NB4 (cell line): ENCODE results near the gene MANSC4.
A peak's percentile ranks its signal among the peaks of the same experiment; 100 is the strongest.
"Not testable (repeated sequence)": the region's sequence is repeated elsewhere in the genome, so short reads cannot be mapped to it uniquely, and the experiment has no call there.

ENCODE experiments used
- DNase-seq: peaks from one replicate; pipeline ENCODE4 v3.0.0; 2010; ENCODE audit warnings: low read depth
- H3K4me3 ChIP-seq: one replicate; pipeline ENCODE4 v1.5.1; 2011; ENCODE audit warnings: mild to moderate bottlenecking, low read depth, low read length, moderate library complexity
- CTCF ChIP-seq: IDR thresholded peaks from one replicate; pipeline ENCODE4 v1.5.1; 2012; ENCODE audit warnings: low read depth, low read length
- MAX ChIP-seq: IDR thresholded peaks from 2 replicates; pipeline ENCODE4 v1.6.1; 2011; ENCODE audit warnings: low read depth, low read length
- MYC ChIP-seq: IDR thresholded peaks from 2 replicates; pipeline ENCODE4 v1.6.1; 2011; ENCODE audit warnings: low read depth, low read length
- POLR2A ChIP-seq: IDR thresholded peaks from 2 replicates; pipeline ENCODE4 v1.6.1; 2011; ENCODE audit warnings: mild to moderate bottlenecking; ENCODE audit not compliant: insufficient read length; ENCODE audit errors: extremely low read depth

Gene MANSC4

GRCh38 chr12:27743601-27744000 lies 36.4 kb downstream of the MANSC4 start:
- no peak for DNase-seq
- TF ChIP-seq MAX (no peak), CTCF (no peak), POLR2A (no peak), MYC (no peak)
- no peak overlapping the region for H3K4me3 ChIP-seq

GRCh38 chr12:27734321-27734720 lies 45.7 kb downstream of the MANSC4 start:
- DNase-seq, H3K4me3 ChIP-seq: not testable (repeated sequence)

GRCh38 chr12:27733791-27734190 lies 46.2 kb downstream of the MANSC4 start:
- TF ChIP-seq POLR2A (no peak), CTCF (no peak), MYC (no peak), MAX (no peak)
- no peak overlapping the region for H3K4me3 ChIP-seq
- DNase-seq: no peak

- TF ChIP-seq MAX (0 out of 2 replicates have a peak, but pooled peaks have one; percentile 24), POLR2A (no peak), CTCF (peak; percentile 91), MYC (peak; percentile 11; the same call in 1 of the 2 replicates)
- DNase-seq: peak; percentile 69
Measured at GRCh38 chr12:27733052-27733656, 46.9 kb downstream of the MANSC4 start.

GRCh38 chr12:27732281-27732680 lies 47.8 kb downstream of the MANSC4 start:
- peak; percentile 47 for DNase-seq
- TF ChIP-seq POLR2A (no peak), MAX (no peak), CTCF (peak; percentile 39)
- H3K4me3 ChIP-seq: no peak overlapping the region

More at GRCh38 chr12:27733052-27733656, 46.9 kb downstream of the MANSC4 start:
- H3K4me3 ChIP-seq: no peak overlapping the region

- no peak overlapping the region for H3K4me3 ChIP-seq
- TF ChIP-seq MAX: no peak
- no peak for TF ChIP-seq POLR2A
- no peak for TF ChIP-seq CTCF
- no peak for TF ChIP-seq MYC
- DNase-seq: no peak
Measured at GRCh38 chr12:27730097-27730588, 49.9 kb downstream of the MANSC4 start.
